AG09319 (cell line): Measurements from ENCODE around the gene PPP2R5D.
A peak's percentile ranks its signal among the peaks of the same experiment; 100 is the strongest.

Source experiments
- DNase-seq: peaks from one replicate; pipeline ENCODE4 v3.0.0-alpha.2; 2010; ENCODE audit warnings: low read depth; ENCODE audit errors: extremely low read depth
- TF ChIP-seq, protein P1 (sequence below): IDR thresholded peaks from 2 replicates; pipeline ENCODE4 v1.5.1; 2011; ENCODE audit warnings: low read depth, mild to moderate bottlenecking, inconsistent platforms, low read length, moderate library complexity

Gene PPP2R5D

DNA sequence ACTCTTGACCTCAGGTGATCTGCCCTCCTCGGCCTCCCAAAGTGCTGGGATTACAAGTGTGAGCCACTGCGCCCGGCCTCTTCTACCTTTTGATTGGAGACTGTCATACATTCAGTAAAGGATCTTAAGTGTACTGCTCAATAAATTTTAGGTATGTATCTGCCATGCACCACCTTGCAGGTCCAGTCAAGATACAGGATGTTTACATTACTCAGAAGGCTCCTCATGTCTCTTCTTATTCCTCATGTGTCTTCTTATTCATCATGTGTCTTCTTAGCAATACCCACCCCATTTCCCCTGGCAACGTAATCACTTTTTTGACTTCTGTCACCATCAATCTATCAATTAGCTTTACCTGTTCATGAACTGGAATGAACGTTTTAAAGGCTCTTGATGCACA lies 21.5 kb downstream of the PPP2R5D start:
- no peak for DNase-seq
- TF ChIP-seq, protein P1, sequence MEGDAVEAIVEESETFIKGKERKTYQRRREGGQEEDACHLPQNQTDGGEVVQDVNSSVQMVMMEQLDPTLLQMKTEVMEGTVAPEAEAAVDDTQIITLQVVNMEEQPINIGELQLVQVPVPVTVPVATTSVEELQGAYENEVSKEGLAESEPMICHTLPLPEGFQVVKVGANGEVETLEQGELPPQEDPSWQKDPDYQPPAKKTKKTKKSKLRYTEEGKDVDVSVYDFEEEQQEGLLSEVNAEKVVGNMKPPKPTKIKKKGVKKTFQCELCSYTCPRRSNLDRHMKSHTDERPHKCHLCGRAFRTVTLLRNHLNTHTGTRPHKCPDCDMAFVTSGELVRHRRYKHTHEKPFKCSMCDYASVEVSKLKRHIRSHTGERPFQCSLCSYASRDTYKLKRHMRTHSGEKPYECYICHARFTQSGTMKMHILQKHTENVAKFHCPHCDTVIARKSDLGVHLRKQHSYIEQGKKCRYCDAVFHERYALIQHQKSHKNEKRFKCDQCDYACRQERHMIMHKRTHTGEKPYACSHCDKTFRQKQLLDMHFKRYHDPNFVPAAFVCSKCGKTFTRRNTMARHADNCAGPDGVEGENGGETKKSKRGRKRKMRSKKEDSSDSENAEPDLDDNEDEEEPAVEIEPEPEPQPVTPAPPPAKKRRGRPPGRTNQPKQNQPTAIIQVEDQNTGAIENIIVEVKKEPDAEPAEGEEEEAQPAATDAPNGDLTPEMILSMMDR: no peak

DNA sequence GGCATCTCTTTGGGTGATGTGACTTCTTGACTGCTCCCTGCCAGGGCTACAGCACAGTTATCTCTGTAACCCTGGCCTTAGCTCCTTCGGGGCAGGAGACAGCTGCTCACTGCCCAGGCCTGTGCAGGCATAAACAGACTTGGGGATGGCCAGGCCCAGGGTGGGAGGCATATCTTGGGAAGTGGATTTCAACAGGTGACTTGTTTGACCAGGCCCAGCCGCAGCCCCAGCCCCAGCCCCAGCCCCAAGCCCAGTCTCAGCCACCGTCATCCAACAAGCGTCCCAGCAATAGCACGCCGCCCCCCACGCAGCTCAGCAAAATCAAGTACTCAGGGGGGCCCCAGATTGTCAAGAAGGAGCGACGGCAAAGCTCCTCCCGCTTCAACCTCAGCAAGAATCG lies 21.9 kb downstream of the PPP2R5D start:
- TF ChIP-seq, protein P1: no peak
- no peak for DNase-seq

DNA sequence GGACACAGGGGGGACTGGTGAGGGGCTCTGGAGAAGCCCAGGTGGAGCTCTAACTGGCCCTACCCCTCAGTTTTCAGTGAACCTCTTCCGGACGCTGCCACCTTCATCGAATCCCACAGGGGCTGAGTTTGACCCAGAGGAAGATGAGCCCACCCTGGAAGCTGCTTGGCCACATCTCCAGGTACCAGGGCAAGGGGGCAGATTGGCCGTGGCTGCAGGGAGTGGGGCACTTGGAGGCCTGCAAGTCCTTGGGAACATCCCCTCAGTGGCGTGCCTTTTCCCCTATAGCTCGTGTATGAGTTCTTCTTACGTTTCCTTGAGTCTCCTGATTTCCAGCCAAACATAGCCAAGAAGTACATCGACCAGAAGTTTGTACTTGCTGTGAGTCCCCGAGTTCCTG lies 22.8 kb downstream of the PPP2R5D start:
- no peak for DNase-seq
- TF ChIP-seq, protein P1: no peak

DNA sequence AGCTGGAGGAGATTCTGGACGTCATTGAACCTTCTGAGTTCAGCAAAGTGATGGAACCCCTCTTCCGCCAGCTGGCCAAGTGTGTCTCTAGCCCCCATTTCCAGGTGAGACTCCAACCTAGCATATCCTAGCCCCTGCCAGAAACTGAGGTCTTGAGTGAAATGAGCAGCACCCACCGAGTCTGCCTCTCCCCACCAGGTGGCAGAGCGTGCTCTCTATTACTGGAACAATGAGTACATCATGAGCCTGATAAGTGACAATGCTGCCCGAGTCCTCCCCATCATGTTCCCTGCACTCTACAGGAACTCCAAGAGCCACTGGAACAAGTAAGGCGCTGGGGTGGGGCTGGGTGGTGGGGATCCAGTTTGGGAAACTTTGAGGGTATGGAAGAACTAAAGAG lies 24.8 kb downstream of the PPP2R5D start:
- TF ChIP-seq, protein P1: peak; percentile 33
- no peak for DNase-seq

DNA sequence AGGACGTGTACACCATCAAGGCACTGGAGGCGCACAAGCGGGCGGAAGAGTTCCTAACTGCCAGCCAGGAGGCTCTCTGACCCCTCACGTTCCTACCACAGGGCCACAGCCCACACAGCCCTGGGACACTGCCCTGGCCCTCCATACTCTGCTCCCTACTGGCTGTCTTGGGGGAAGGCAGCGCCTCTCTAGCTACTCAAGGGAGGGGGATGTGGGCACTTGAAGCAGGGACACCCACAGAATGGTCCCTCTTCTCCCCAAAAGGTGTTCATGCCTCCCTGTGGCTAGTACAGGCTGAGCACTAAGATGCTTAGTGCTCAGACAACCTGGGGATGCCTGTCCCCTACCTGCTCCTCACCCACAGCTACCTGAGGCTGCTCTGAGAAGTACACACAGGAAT lies 26.8 kb downstream of the PPP2R5D start:
- TF ChIP-seq, protein P1: no peak
- DNase-seq: no peak

DNA sequence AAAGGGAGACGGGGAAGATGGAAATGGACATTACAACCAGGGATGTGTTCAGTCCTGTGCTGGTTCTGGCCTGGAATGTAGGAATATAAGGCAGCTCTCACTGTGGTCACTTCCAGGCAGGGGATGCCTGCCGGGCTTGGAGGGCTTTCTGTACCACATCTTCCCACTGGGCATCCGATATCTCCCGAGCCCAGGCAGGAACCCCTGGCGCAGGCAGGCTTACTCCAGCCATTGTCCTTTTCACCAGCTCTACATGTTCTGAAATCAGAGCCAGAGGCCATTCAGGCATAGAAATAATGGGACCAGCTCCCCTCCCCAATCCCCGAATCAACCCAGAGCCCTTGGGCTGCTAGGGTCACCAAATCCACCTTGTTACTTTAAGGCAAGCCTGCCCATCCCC lies 28.0 kb downstream of the PPP2R5D start:
- DNase-seq: no peak
- TF ChIP-seq, protein P1: no peak

DNA sequence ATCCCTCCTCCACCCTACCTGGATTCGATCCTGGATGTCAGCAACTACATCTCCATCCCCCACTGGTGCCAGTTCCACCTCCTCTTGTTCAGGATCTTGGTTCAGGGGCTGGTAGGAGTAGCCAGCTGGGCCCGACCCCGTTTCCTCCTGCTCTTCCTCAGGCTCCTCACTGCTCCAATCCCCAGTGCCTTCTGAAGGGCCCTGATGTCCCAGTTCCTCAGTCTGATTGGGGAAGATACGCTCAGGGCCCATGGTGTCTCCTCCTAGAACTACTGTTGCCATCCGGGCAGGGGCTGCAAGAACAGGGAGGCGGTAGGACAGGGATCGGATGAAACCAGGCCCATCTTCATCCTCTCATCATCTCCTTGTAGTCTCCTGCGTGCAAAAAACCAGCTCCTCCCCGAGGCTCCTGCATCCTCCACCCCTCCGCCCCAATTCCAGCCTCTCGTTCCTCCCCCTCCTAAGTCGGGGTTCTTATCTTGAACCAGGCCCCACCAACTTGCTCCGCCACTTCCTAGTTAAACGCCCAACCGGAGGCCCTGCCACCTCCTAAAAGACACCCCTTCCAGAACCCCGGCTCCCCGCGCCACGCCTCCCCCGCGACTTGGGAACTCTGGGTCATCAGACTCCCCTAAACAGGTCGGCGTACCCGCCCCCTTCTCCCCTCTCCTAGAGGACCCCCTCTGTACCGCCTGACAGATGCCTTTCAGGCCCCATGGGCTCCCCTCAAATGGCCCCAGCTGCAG lies 28.9 kb downstream of the PPP2R5D start:
- TF ChIP-seq, protein P1: no peak
- DNase-seq: no peak
